DND-41 (cell line): Measurements from ENCODE around the gene WDFY3.

Experiments
- CTCF ChIP-seq: IDR thresholded peaks from 2 replicates; pipeline ENCODE4 v1.5.1; 2012; ENCODE audit warnings: borderline replicate concordance, low read length, moderate library complexity, mild to moderate bottlenecking; ENCODE audit not compliant: poor library complexity, severe bottlenecking; ENCODE audit errors: extremely low read depth
- EZH2 ChIP-seq: IDR thresholded peaks from 3 replicates; pipeline ENCODE4 v1.6.1; 2012; ENCODE audit warnings: borderline replicate concordance, low read depth, mild to moderate bottlenecking, moderate library complexity, low read length, inconsistent platforms; ENCODE audit not compliant: severe bottlenecking

- TF ChIP-seq CTCF: no peak
- TF ChIP-seq EZH2: no peak
These were observed 723 bp downstream of the WDFY3 start for GRCh38 chr4:84965553-84966381.
